ENCODE measurements around the gene KCTD10.
A peak's percentile ranks its signal among the peaks of the same experiment; 100 is the strongest.

The KCTD10 gene

GRCh38 chr12:109460538-109460937 lies 16.6 kb downstream of the KCTD10 start:
- Histone ChIP-seq H3K27me3 (ENCODE audit: low read depth, low read length) (no peaks in the 10 kb centered on the region), H3K36me3 (ENCODE audit: control insufficient read depth in 1 of 2, insufficient read depth in 2 of 2, low read length in 2 of 2) (peaks cover 43 to 48% of the 10 kb centered on the region in 2 donors), H3K9me3 (ENCODE audit: control insufficient read depth in 1 of 2, low read length in 2 of 2) (no peaks in the 10 kb centered on the region), H3K27ac (ENCODE audit: low read length) (peak overlapping the region; percentile 96), H3K4me3 (ENCODE audit: low read depth in 1 of 2, low read length in 2 of 2) (peak overlapping the region in 1 of 2 donors; percentile 50), H3K4me1 (ENCODE audit: control insufficient read depth in 1 of 2, insufficient read depth in 2 of 2, low read length in 2 of 2) (peaks cover 59 to 70% of the 10 kb centered on the region in 2 donors)

DNA sequence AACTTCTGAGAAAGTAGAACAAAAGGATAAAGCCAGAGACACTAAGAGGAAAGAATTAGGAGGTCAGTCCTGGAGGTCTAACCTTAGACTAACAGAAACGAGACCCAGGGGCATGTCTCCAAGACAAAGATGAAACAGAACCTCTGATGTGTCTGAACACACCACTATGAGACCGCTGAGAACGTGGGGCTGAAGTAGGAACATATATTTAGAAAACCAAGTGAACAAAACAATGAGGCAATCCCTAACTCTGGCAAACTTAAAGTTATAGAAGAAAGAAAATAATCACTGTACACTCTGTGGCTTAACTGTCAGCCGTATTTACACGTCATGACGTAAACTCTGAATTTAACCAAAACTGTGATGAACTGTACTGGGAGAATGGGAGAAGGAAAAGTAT lies 17.9 kb downstream of the KCTD10 start:
- H3K4me1 ChIP-seq (ENCODE audit: control insufficient read depth in 1 of 2, insufficient read depth in 2 of 2, low read length in 2 of 2) = peaks cover 55 to 58% of the 10 kb centered on the region in 2 donors
- H3K27me3 ChIP-seq (ENCODE audit: low read depth, low read length) = no peaks in the 10 kb centered on the region
- H3K4me3 ChIP-seq (ENCODE audit: low read depth in 1 of 2, low read length in 2 of 2) = no peak overlapping the region
- peaks cover 53 to 61% of the 10 kb centered on the region in 2 donors for H3K36me3 ChIP-seq (ENCODE audit: control insufficient read depth in 1 of 2, insufficient read depth in 2 of 2, low read length in 2 of 2)
- no peaks in the 10 kb centered on the region for H3K9me3 ChIP-seq (ENCODE audit: control insufficient read depth in 1 of 2, low read length in 2 of 2)
- peak overlapping the region; percentile 96 for H3K27ac ChIP-seq (ENCODE audit: low read length)

GRCh38 chr12:109458771-109459208 lies 18.3 kb downstream of the KCTD10 start:
- Histone ChIP-seq H3K4me3 (ENCODE audit: low read depth in 1 of 2, low read length in 2 of 2) (peak overlapping the region in 1 of 2 donors; percentile 9), H3K27me3 (ENCODE audit: low read depth, low read length) (no peaks in the 10 kb centered on the region), H3K36me3 (ENCODE audit: control insufficient read depth in 1 of 2, insufficient read depth in 2 of 2, low read length in 2 of 2) (peaks cover 57 to 62% of the 10 kb centered on the region in 2 donors), H3K27ac (ENCODE audit: low read length) (peak overlapping the region; percentile 96), H3K4me1 (ENCODE audit: control insufficient read depth in 1 of 2, insufficient read depth in 2 of 2, low read length in 2 of 2) (peaks cover 51 to 54% of the 10 kb centered on the region in 2 donors), H3K9me3 (ENCODE audit: control insufficient read depth in 1 of 2, low read length in 2 of 2) (no peaks in the 10 kb centered on the region)

DNA sequence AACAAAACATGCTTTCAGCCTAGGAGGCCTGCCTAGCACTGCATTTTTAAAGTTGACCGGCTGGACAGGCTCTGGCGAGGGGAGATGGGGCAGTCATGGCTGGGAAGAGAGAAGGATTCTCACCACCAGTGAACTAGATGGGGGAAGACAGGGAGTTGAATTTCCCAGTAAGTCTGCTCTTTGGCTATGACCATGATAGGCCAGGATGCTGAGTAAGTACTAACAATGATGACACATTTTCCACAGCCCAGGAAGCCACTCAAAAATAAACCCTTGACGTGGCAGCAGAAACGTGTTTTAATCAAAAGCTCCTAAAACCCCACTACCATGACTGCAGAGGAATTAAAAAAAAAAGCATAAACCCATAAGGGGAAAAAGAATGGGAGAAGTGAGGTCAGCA lies 19.0 kb downstream of the KCTD10 start:
- Histone ChIP-seq H3K4me3 (ENCODE audit: low read depth in 1 of 2, low read length in 2 of 2) (peak overlapping the region in 1 of 2 donors; percentile 13), H3K27ac (ENCODE audit: low read length) (peak overlapping the region; percentile 96), H3K9me3 (ENCODE audit: control insufficient read depth in 1 of 2, low read length in 2 of 2) (no peaks in the 10 kb centered on the region), H3K27me3 (ENCODE audit: low read depth, low read length) (no peaks in the 10 kb centered on the region), H3K4me1 (ENCODE audit: control insufficient read depth in 1 of 2, insufficient read depth in 2 of 2, low read length in 2 of 2) (peaks cover 45 to 49% of the 10 kb centered on the region in 2 donors), H3K36me3 (ENCODE audit: control insufficient read depth in 1 of 2, insufficient read depth in 2 of 2, low read length in 2 of 2) (peaks cover 64 to 65% of the 10 kb centered on the region in 2 donors)

DNA sequence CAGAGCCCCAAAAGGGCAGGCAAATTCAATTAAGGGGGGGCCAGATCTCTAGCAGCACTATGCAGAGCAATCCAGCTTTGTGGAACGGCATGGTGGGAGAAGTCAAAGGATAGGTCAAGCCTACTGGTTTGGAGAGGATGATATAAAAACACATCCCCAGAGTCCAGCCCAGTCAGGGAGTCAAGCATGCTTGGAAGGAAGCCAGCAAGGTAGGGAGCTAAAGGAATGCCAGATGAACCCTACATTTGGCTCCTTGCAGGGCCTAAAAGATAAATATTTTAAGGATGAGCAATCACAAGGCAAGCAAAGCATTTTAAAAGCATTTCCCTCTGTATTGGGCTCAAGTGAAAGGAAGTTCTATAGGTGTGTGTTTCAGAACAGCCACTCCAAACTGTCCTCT lies 21.4 kb downstream of the KCTD10 start:
- Histone ChIP-seq H3K4me1 (ENCODE audit: control insufficient read depth in 1 of 2, insufficient read depth in 2 of 2, low read length in 2 of 2) (peaks cover 30 to 37% of the 10 kb centered on the region in 2 donors), H3K36me3 (ENCODE audit: control insufficient read depth in 1 of 2, insufficient read depth in 2 of 2, low read length in 2 of 2) (peaks cover 73 to 78% of the 10 kb centered on the region in 2 donors)

DNA sequence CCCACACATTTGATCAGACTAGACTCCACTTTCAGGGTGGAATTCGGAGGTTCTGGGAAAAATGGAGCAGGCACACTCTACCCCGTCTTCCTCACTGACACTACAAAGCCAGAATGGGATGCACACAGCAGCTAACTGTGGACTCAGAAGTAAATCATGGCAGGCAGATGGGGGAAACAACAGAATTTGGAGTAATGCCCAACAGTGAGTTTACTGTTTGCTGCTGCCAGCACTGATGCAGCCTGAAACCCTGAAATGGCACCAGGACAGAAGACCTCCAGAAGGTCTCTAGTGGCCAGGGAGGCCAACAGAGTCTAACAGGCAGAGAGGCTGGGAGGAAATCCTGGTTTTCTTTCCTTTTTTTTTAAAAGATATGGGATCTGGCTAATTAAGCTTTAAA lies 24.6 kb downstream of the KCTD10 start:
- H3K36me3 ChIP-seq (ENCODE audit: control insufficient read depth in 1 of 2, insufficient read depth in 2 of 2, low read length in 2 of 2) = peaks cover 67 to 70% of the 10 kb centered on the region in 2 donors
- no peak overlapping the region for H3K4me3 ChIP-seq (ENCODE audit: low read depth in 1 of 2, low read length in 2 of 2)
- H3K27ac ChIP-seq (ENCODE audit: low read length) = no peak overlapping the region
- H3K9me3 ChIP-seq (ENCODE audit: control insufficient read depth in 1 of 2, low read length in 2 of 2) = no peaks in the 10 kb centered on the region
- H3K27me3 ChIP-seq (ENCODE audit: low read depth, low read length) = no peaks in the 10 kb centered on the region
- peaks cover 12 to 13% of the 10 kb centered on the region in 2 donors for H3K4me1 ChIP-seq (ENCODE audit: control insufficient read depth in 1 of 2, insufficient read depth in 2 of 2, low read length in 2 of 2)

More for the DNA sequence above, 21.4 kb downstream of the KCTD10 start:
- Histone ChIP-seq H3K9me3 (ENCODE audit: control insufficient read depth in 1 of 2, low read length in 2 of 2) (no peaks in the 10 kb centered on the region), H3K27ac (ENCODE audit: low read length) (no peak overlapping the region), H3K4me3 (ENCODE audit: low read depth in 1 of 2, low read length in 2 of 2) (no peak overlapping the region), H3K27me3 (ENCODE audit: low read depth, low read length) (no peaks in the 10 kb centered on the region)

GRCh38 chr12:109451400-109451799 lies 25.7 kb downstream of the KCTD10 start:
- H3K36me3 ChIP-seq (ENCODE audit: control insufficient read depth in 1 of 2, insufficient read depth in 2 of 2, low read length in 2 of 2) = peaks cover 64 to 70% of the 10 kb centered on the region in 2 donors
- no peak overlapping the region for H3K27ac ChIP-seq (ENCODE audit: low read length)
- H3K27me3 ChIP-seq (ENCODE audit: low read depth, low read length) = no peaks in the 10 kb centered on the region
- no peak overlapping the region for H3K4me3 ChIP-seq (ENCODE audit: low read depth in 1 of 2, low read length in 2 of 2)
- no peaks in the 10 kb centered on the region for H3K9me3 ChIP-seq (ENCODE audit: control insufficient read depth in 1 of 2, low read length in 2 of 2)
- peaks cover 11 to 13% of the 10 kb centered on the region in 2 donors for H3K4me1 ChIP-seq (ENCODE audit: control insufficient read depth in 1 of 2, insufficient read depth in 2 of 2, low read length in 2 of 2)

GRCh38 chr12:109450980-109451379 lies 26.1 kb downstream of the KCTD10 start:
- Histone ChIP-seq H3K27ac (ENCODE audit: low read length) (no peak overlapping the region), H3K9me3 (ENCODE audit: control insufficient read depth in 1 of 2, low read length in 2 of 2) (no peaks in the 10 kb centered on the region), H3K27me3 (ENCODE audit: low read depth, low read length) (no peaks in the 10 kb centered on the region), H3K4me3 (ENCODE audit: low read depth in 1 of 2, low read length in 2 of 2) (no peak overlapping the region), H3K36me3 (ENCODE audit: control insufficient read depth in 1 of 2, insufficient read depth in 2 of 2, low read length in 2 of 2) (peaks cover 60 to 66% of the 10 kb centered on the region in 2 donors), H3K4me1 (ENCODE audit: control insufficient read depth in 1 of 2, insufficient read depth in 2 of 2, low read length in 2 of 2) (peaks cover 11 to 13% of the 10 kb centered on the region in 2 donors)

- Histone ChIP-seq H3K36me3 (ENCODE audit: control insufficient read depth in 1 of 2, insufficient read depth in 2 of 2, low read length in 2 of 2) (peaks cover 53 to 59% of the 10 kb centered on the region in 2 donors), H3K4me1 (ENCODE audit: control insufficient read depth in 1 of 2, insufficient read depth in 2 of 2, low read length in 2 of 2) (peaks cover 6 to 11% of the 10 kb centered on the region in 2 donors), H3K27ac (ENCODE audit: low read length) (no peak overlapping the region), H3K27me3 (ENCODE audit: low read depth, low read length) (no peaks in the 10 kb centered on the region), H3K9me3 (ENCODE audit: control insufficient read depth in 1 of 2, low read length in 2 of 2) (no peaks in the 10 kb centered on the region), H3K4me3 (ENCODE audit: low read depth in 1 of 2, low read length in 2 of 2) (no peak overlapping the region)
These were observed 27.1 kb downstream of the KCTD10 start for GRCh38 chr12:109449845-109450532.

DNA sequence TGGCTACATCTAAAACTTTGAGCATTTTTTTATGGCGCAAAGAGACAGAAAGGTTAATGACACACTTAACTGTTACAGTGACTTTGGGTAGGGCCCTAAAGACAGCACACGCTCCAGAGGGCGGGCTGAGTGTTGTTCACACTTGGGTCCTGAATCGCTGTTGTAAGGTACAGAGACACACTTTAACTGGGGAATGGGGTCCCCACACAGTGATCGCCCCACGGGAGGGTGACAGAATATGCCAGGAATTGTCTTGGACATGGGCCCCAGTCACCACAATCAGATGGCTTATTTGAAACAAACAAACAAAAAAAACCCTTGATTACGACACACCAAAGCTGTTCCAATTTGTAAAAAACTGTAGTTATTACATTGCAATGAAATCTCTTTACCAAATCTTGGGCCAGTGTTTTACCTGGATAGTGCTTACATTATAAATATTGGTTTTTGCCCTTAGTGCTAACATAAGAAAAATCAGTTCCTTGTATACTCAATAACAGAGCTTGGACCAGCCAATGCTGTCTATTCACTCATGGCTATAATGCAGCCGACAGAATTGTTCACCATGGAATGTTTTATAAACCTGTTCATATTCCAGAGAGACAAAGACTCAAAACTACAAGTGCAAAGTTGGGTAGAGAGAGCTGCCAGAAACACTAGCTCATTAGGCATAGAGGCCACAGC lies 28.3 kb downstream of the KCTD10 start:
- Histone ChIP-seq H3K4me1 (ENCODE audit: control insufficient read depth in 1 of 2, insufficient read depth in 2 of 2, low read length in 2 of 2) (peaks cover 6 to 11% of the 10 kb centered on the region in 2 donors), H3K36me3 (ENCODE audit: control insufficient read depth in 1 of 2, insufficient read depth in 2 of 2, low read length in 2 of 2) (peaks cover 43 to 52% of the 10 kb centered on the region in 2 donors), H3K9me3 (ENCODE audit: control insufficient read depth in 1 of 2, low read length in 2 of 2) (no peaks in the 10 kb centered on the region), H3K27ac (ENCODE audit: low read length) (no peak overlapping the region), H3K27me3 (ENCODE audit: low read depth, low read length) (no peaks in the 10 kb centered on the region), H3K4me3 (ENCODE audit: low read depth in 1 of 2, low read length in 2 of 2) (no peak overlapping the region)

GRCh38 chr12:109448272-109448671 lies 28.8 kb downstream of the KCTD10 start:
- peaks cover 38 to 46% of the 10 kb centered on the region in 2 donors for H3K36me3 ChIP-seq (ENCODE audit: control insufficient read depth in 1 of 2, insufficient read depth in 2 of 2, low read length in 2 of 2)
- H3K4me3 ChIP-seq (ENCODE audit: low read depth in 1 of 2, low read length in 2 of 2) = no peak overlapping the region
- no peaks in the 10 kb centered on the region for H3K27me3 ChIP-seq (ENCODE audit: low read depth, low read length)
- H3K27ac ChIP-seq (ENCODE audit: low read length) = no peak overlapping the region
- H3K9me3 ChIP-seq (ENCODE audit: control insufficient read depth in 1 of 2, low read length in 2 of 2) = no peaks in the 10 kb centered on the region
- peaks cover 6 to 11% of the 10 kb centered on the region in 2 donors for H3K4me1 ChIP-seq (ENCODE audit: control insufficient read depth in 1 of 2, insufficient read depth in 2 of 2, low read length in 2 of 2)
